ENCODE results near the gene OSBPL9. TPM values are rescaled to one million over a fixed set of nuclear protein-coding genes. Genes with fewer than 3 reads are reported as not detected.

OSBPL9 gene
- total RNA-seq, 1 experiment from 2014 or later = 61.9 TPM

DNA sequence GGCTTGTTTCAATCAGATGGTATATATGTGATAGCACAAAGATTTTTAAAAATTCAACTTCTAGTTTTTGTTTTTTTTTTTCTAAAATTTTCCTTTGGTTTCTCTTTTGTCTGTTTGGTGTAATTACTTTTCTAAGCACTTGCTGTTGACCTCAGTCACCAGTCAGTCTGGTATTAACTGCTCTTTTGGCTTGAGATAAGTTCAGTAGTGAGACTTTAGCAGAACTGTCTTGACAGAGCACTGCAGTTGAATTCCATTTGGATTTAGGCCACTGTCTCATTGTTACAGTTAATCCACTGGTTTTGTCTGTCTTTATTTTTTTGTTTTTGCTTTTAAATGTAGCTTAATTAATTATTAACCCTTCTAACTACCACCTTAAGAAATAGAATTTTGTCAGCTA, 36.2 kb downstream of the OSBPL9 start:
- H3K4me3 Mint-ChIP-seq (ENCODE audit: unreplicated experiment) = no peak overlapping the region
- no peak overlapping the region for H3K27ac Mint-ChIP-seq (ENCODE audit: unreplicated experiment)
- H3K36me3 Mint-ChIP-seq (ENCODE audit: insufficient read depth, unreplicated experiment) = no peaks in the 10 kb centered on the region
- H3K9me3 Mint-ChIP-seq (ENCODE audit: unreplicated experiment) = no peaks in the 10 kb centered on the region
- Histone ChIP-seq H3K9me3 (no peaks in the 10 kb centered on the region), H3K4me1 (peaks cover 10% of the 10 kb centered on the region), H3K4me3 (ENCODE audit: low read depth, low read length) (no peak overlapping the region), H3K36me3 (ENCODE audit: control insufficient read depth, insufficient read depth, low read length) (no peaks in the 10 kb centered on the region), H3K27me3 (replicated peaks; ENCODE audit: control insufficient read depth, insufficient read depth, low read length) (no peaks in the 10 kb centered on the region)
- peaks cover 15% of the 10 kb centered on the region for H3K4me1 Mint-ChIP-seq (ENCODE audit: low read depth, unreplicated experiment)
- intact Hi-C loops (cut with micrococcal nuclease; ENCODE audit: unreplicated experiment) = no loop called here
- CTCF ChIA-PET = interaction anchor here (0.7 kb wide), 1 partner anchor 187 kb away, joined by 6 read pairs; no protein-coding TSS in a partner anchor
- no peaks in the 10 kb centered on the region for H3K27me3 Mint-ChIP-seq (ENCODE audit: insufficient read depth, unreplicated experiment)
- TF ChIP-seq, protein P1, sequence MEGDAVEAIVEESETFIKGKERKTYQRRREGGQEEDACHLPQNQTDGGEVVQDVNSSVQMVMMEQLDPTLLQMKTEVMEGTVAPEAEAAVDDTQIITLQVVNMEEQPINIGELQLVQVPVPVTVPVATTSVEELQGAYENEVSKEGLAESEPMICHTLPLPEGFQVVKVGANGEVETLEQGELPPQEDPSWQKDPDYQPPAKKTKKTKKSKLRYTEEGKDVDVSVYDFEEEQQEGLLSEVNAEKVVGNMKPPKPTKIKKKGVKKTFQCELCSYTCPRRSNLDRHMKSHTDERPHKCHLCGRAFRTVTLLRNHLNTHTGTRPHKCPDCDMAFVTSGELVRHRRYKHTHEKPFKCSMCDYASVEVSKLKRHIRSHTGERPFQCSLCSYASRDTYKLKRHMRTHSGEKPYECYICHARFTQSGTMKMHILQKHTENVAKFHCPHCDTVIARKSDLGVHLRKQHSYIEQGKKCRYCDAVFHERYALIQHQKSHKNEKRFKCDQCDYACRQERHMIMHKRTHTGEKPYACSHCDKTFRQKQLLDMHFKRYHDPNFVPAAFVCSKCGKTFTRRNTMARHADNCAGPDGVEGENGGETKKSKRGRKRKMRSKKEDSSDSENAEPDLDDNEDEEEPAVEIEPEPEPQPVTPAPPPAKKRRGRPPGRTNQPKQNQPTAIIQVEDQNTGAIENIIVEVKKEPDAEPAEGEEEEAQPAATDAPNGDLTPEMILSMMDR (IDR thresholded peaks at IDR 0.05; ENCODE audit: insufficient read depth in 1 of 2, low read depth in 1 of 2, low read length in 1 of 2, severe bottlenecking in 1 of 2, unreplicated experiment in 1 of 2) = no peak
- POLR2A ChIA-PET = no interaction called here
- no peak for DNase-seq
- no TSS peak for BruUV-seq (replicated peaks)

DNA sequence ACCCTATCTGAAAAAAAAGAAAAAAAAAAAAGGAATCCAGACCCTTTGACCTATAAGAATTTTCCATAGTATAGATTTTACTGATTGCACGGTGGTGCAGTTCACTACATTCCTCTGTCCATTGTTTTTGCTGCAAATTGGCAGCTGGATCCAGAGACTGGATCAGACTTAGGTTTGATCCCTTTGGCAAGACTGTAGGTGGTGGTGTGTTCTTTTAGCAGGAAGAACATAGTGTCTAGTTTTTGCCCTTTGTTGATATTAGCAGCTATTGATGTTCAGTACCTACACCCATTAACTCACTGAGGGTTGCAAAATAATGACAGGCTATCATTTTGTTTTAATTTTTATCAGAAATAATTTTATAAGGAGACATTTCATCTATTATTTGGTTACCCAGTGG, 37.1 kb downstream of the OSBPL9 start:
- no peaks in the 10 kb centered on the region for H3K9me3 ChIP-seq
- no peaks in the 10 kb centered on the region for H3K27me3 Mint-ChIP-seq (ENCODE audit: insufficient read depth, unreplicated experiment)
- DNase-seq = no peak
- no peak overlapping the region for H3K4me3 ChIP-seq (ENCODE audit: low read depth, low read length)
- H3K27me3 ChIP-seq (replicated peaks; ENCODE audit: control insufficient read depth, insufficient read depth, low read length) = no peaks in the 10 kb centered on the region
- TF ChIP-seq, protein P1 (IDR thresholded peaks at IDR 0.05; ENCODE audit: insufficient read depth in 1 of 2, low read depth in 1 of 2, low read length in 1 of 2, severe bottlenecking in 1 of 2, unreplicated experiment in 1 of 2) = no peak
- ChIA-PET CTCF (interaction anchor here (0.7 kb wide), 1 partner anchor 186 kb away, joined by 6 read pairs; no protein-coding TSS in a partner anchor), POLR2A (no interaction called here)
- intact Hi-C loops (cut with micrococcal nuclease; ENCODE audit: unreplicated experiment) = no loop called here
- H3K36me3 Mint-ChIP-seq (ENCODE audit: insufficient read depth, unreplicated experiment) = no peaks in the 10 kb centered on the region
- H3K36me3 ChIP-seq (ENCODE audit: control insufficient read depth, insufficient read depth, low read length) = no peaks in the 10 kb centered on the region
- no peaks in the 10 kb centered on the region for H3K9me3 Mint-ChIP-seq (ENCODE audit: unreplicated experiment)
- H3K27ac Mint-ChIP-seq (ENCODE audit: unreplicated experiment) = no peak overlapping the region
- no peak overlapping the region for H3K4me3 Mint-ChIP-seq (ENCODE audit: unreplicated experiment)
- peaks cover 15% of the 10 kb centered on the region for H3K4me1 Mint-ChIP-seq (ENCODE audit: low read depth, unreplicated experiment)
- no TSS peak for BruUV-seq (replicated peaks)
- H3K4me1 ChIP-seq = peaks cover 4% of the 10 kb centered on the region

DNA sequence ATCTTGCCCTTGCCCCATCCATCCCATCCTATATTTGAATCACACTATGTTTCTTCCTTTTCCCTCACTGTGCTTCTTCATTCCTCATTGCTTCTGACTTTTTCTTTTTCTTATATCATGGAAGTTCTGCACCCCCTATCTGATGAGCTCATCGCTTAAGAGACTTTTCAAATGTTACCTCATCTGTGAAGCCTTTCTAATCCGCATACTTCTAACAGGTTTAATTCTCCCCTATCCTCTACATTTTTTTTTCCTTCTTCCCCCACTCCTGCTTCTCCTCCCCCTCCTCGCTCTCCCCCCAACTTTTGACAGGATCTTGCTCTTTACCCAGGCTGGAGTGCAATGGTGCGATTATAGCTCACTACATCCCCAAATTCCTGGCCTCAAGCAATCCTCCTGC, 39.5 kb downstream of the OSBPL9 start:
- intact Hi-C loops (cut with micrococcal nuclease; ENCODE audit: unreplicated experiment) = no loop called here
- Mint-ChIP-seq H3K4me1 (ENCODE audit: low read depth, unreplicated experiment) (peaks cover 22% of the 10 kb centered on the region), H3K27me3 (ENCODE audit: insufficient read depth, unreplicated experiment) (no peaks in the 10 kb centered on the region), H3K36me3 (ENCODE audit: insufficient read depth, unreplicated experiment) (no peaks in the 10 kb centered on the region), H3K4me3 (ENCODE audit: unreplicated experiment) (no peak overlapping the region), H3K27ac (ENCODE audit: unreplicated experiment) (no peak overlapping the region), H3K9me3 (ENCODE audit: unreplicated experiment) (no peaks in the 10 kb centered on the region)
- no peaks in the 10 kb centered on the region for H3K27me3 ChIP-seq (replicated peaks; ENCODE audit: control insufficient read depth, insufficient read depth, low read length)
- H3K36me3 ChIP-seq (ENCODE audit: control insufficient read depth, insufficient read depth, low read length) = no peaks in the 10 kb centered on the region
- CTCF ChIA-PET = no interaction called here
- DNase-seq = no peak
- POLR2A ChIA-PET = interaction anchor here (0.6 kb wide), 1 partner anchor 211 kb away, joined by 23 read pairs; no protein-coding TSS in a partner anchor
- no peak overlapping the region for H3K4me3 ChIP-seq (ENCODE audit: low read depth, low read length)
- H3K9me3 ChIP-seq = no peaks in the 10 kb centered on the region
- BruUV-seq (replicated peaks) = no TSS peak
- peaks cover 14% of the 10 kb centered on the region for H3K4me1 ChIP-seq
- TF ChIP-seq, protein P1 (IDR thresholded peaks at IDR 0.05; ENCODE audit: insufficient read depth in 1 of 2, low read depth in 1 of 2, low read length in 1 of 2, severe bottlenecking in 1 of 2, unreplicated experiment in 1 of 2) = no peak
